HCT116 (cell line): ENCODE results near the gene TNC. TPM values are rescaled to one million over a fixed set of nuclear protein-coding genes. Genes with fewer than 3 reads are reported as not detected.

Experiments
- ATAC-seq: fragments of 200-7000 bp; cut with Tn5 transposase; 2 replicates; pipeline ENCODE4 v1.9.1; 2020; ENCODE audit warnings: mild to moderate bottlenecking, moderate library complexity
- BruUV-seq: library from RNA; stranded (reverse); fragments of 400-500 nt; replicated peaks from 2 replicates; lab custom pipeline; 2021; lab: Mats Ljungman, UMichigan
- CTCF ChIA-PET: fragments of 300-600 bp; sonication (Branson Sonifier 250); formaldehyde crosslinking; loops from one replicate; lab custom pipeline; 2021; ENCODE audit warnings: antibody characterized with exemption; lab: Charles Lee
- POLR2A ChIA-PET: fragments of 300-600, 350-600 bp; sonication (Branson Sonifier 250); formaldehyde crosslinking; loops from one replicate; lab custom pipeline; 2021; ENCODE audit warnings: antibody characterized with exemption; lab: Charles Lee
- RAD21 ChIA-PET, 2 experiments: fragments of 300-600 bp; sonication (Branson Sonifier 250); formaldehyde crosslinking; loops; one replicate each; lab custom pipeline; 2023; ENCODE audit warnings: low total read pairs in 2 of 2; ENCODE audit not compliant: uncharacterized antibody in 2 of 2, unreplicated experiment in 2 of 2, low non-redundant PET in 1 of 2; lab: Charles Lee
- DNase-seq: peaks from one replicate; pipeline ENCODE4 v3.0.0-alpha.2; 2010; ENCODE audit warnings: low read depth, low spot score
- H2AFZ ChIP-seq: fragments of 200-600 bp; shearing (Covaris generic), sonication (generic); 2 replicates; pipeline ENCODE4 v1.6.1; 2017; ENCODE audit warnings: low read depth, mixed run types, mixed read lengths, antibody characterized with exemption, low read length; ENCODE audit not compliant: poor library complexity, severe bottlenecking
- H3K27ac ChIP-seq: 2 replicates; pipeline ENCODE4 v1.5.1; 2012; ENCODE audit warnings: low read depth, low read length
- H3K27me3 ChIP-seq: fragments of 200-600 bp; sonication (generic); 2 replicates; pipeline ENCODE4 v1.6.1; 2016; ENCODE audit warnings: mixed run types, low read length, mixed read lengths; ENCODE audit not compliant: insufficient read depth
- H3K36me3 ChIP-seq, 2 experiments: fragments of 200-500 bp in 1 of 2; fragments of 200-600 bp in 1 of 2; sonication (Bioruptor generic) in 1 of 2; sonication (generic) in 1 of 2; 2 replicates each; pipeline versions ENCODE4 v1.5.1 to v1.6.1; 2014 to 2016; ENCODE audit warnings: low read length in 2 of 2, inconsistent platforms in 1 of 2, mixed read lengths in 1 of 2, mixed run types in 1 of 2; ENCODE audit not compliant: insufficient read depth in 2 of 2, control insufficient read depth in 1 of 2
- H3K4me1 ChIP-seq, 2 experiments: fragments of 200-600 bp in 1 of 2; sonication (generic) in 1 of 2; 2 replicates each; pipeline versions ENCODE4 v1.5.1 to v1.6.1; 2012 to 2017; ENCODE audit warnings: low read length in 2 of 2, inconsistent platforms in 1 of 2, mild to moderate bottlenecking in 1 of 2, mixed read lengths in 1 of 2, mixed run types in 1 of 2, moderate library complexity in 1 of 2; ENCODE audit not compliant: insufficient read depth in 2 of 2, control insufficient read depth in 1 of 2
- H3K4me2 ChIP-seq: fragments of 200-600 bp; sonication (generic); 2 replicates; pipeline ENCODE4 v1.6.1; 2017; ENCODE audit warnings: mixed run types, low read length, mixed read lengths
- H3K4me3 ChIP-seq, 2 experiments: fragments of 200-600 bp in 1 of 2; sonication (generic) in 1 of 2; replicated peaks in 1 of 2; 2 replicates each; pipeline ENCODE4 v1.5.1; 2011 to 2016; ENCODE audit warnings: low read length in 2 of 2, control low read depth in 1 of 2, low read depth in 1 of 2, mild to moderate bottlenecking in 1 of 2, mixed read lengths in 1 of 2, mixed run types in 1 of 2
- H3K79me2 ChIP-seq: fragments of 200-600 bp; sonication (generic); 2 replicates; pipeline ENCODE4 v1.6.1; 2017; ENCODE audit warnings: mild to moderate bottlenecking, mixed run types, low read length, moderate library complexity, mixed read lengths; ENCODE audit not compliant: insufficient read depth
- H3K9ac ChIP-seq: fragments of 200-600 bp; sonication (generic); 2 replicates; pipeline ENCODE4 v1.6.1; 2016; ENCODE audit warnings: low read length, mixed read lengths
- H3K9me2 ChIP-seq: fragments of 200-600 bp; sonication (generic), shearing (Covaris generic); 2 replicates; pipeline ENCODE4 v1.6.1; 2017; ENCODE audit warnings: mixed run types, mild to moderate bottlenecking, moderate library complexity; ENCODE audit not compliant: insufficient read depth
- H3K9me3 ChIP-seq, 2 experiments: fragments of 200-500 bp in 1 of 2; fragments of 200-600 bp in 1 of 2; sonication (Bioruptor generic) in 1 of 2; sonication (generic) in 1 of 2; 2 replicates each; pipeline ENCODE4 v1.6.1; 2014 to 2017; ENCODE audit warnings: low read length in 2 of 2, mixed read lengths in 2 of 2, inconsistent platforms in 1 of 2, low read depth in 1 of 2, mild to moderate bottlenecking in 1 of 2, mixed run types in 1 of 2, moderate library complexity in 1 of 2; ENCODE audit not compliant: control insufficient read depth in 1 of 2, insufficient read depth in 1 of 2
- H4K20me1 ChIP-seq: fragments of 200-600 bp; sonication (generic), shearing (Covaris generic); 2 replicates; pipeline ENCODE4 v1.6.1; 2017; ENCODE audit warnings: mixed run types, mild to moderate bottlenecking, moderate library complexity; ENCODE audit not compliant: insufficient read depth
- CBX3 ChIP-seq: IDR thresholded peaks from 2 replicates; pipeline ENCODE4 v1.6.1; 2012; ENCODE audit warnings: low read depth
- CEBPB ChIP-seq: IDR thresholded peaks from 2 replicates; pipeline ENCODE4 v1.6.1; 2012; ENCODE audit warnings: low read depth
- CTCF ChIP-seq, 3 experiments: fragments of 200-600 bp in 1 of 3; sonication (generic) in 1 of 3; IDR thresholded peaks in 2 of 3; conservative IDR thresholded peaks in 1 of 3; 2 replicates each; pipeline ENCODE4 v1.5.1; 2012 to 2017; ENCODE audit warnings: low read depth in 2 of 3, low read length in 2 of 3, antibody characterized with exemption in 1 of 3, borderline replicate concordance in 1 of 3, control low read depth in 1 of 3, mild to moderate bottlenecking in 1 of 3, mixed read lengths in 1 of 3, mixed run types in 1 of 3, moderate library complexity in 1 of 3; ENCODE audit not compliant: insufficient read depth in 1 of 3
- EGR1 ChIP-seq: IDR thresholded peaks from 2 replicates; pipeline ENCODE4 v1.6.1; 2012; ENCODE audit warnings: low read depth
- FOSL1 ChIP-seq: IDR thresholded peaks from 2 replicates; pipeline ENCODE4 v1.6.1; 2012; ENCODE audit warnings: low read depth
- RAD21 ChIP-seq: IDR thresholded peaks from 2 replicates; pipeline ENCODE4 v1.6.1; 2012; ENCODE audit warnings: low read depth, mild to moderate bottlenecking
- TCF7L2 ChIP-seq: IDR thresholded peaks from 2 replicates; pipeline ENCODE4 v1.7.0; 2011; ENCODE audit warnings: borderline replicate concordance, inconsistent platforms; ENCODE audit not compliant: insufficient read depth, insufficient read length; ENCODE audit errors: extremely low read depth
- ZFX ChIP-seq: fragments of 450-650 bp; IDR thresholded peaks from 2 replicates; pipeline ENCODE4 v1.6.1; 2017
- ZNF274 ChIP-seq: fragments of 200-500 bp; sonication (Bioruptor generic); IDR thresholded peaks from 2 replicates; pipeline ENCODE4 v1.6.1; 2014; ENCODE audit warnings: mild to moderate bottlenecking, low read depth, low read length, inconsistent platforms
- intact Hi-C: fragments of 100-400 bp; cut with micrococcal nuclease; formaldehyde crosslinking; loops from 2 replicates; pipeline ENCODE4 v1.10.0; 2022
- total RNA-seq: library from RNA; stranded (reverse); gene quantifications from one replicate; pipeline ENCODE4 v1.2.1, GENCODE V29; 2021; ENCODE audit not compliant: unreplicated experiment
- TF ChIP-seq, protein P1 (sequence below): IDR thresholded peaks from 2 replicates; pipeline ENCODE4 v1.6.1; 2012
- TF ChIP-seq, protein P2 (sequence below): IDR thresholded peaks from 2 replicates; pipeline ENCODE4 v1.6.1; 2012; ENCODE audit warnings: low read depth

TNC gene
- total RNA-seq, 1 experiment from 2014 or later, result 0.49 TPM

DNA sequence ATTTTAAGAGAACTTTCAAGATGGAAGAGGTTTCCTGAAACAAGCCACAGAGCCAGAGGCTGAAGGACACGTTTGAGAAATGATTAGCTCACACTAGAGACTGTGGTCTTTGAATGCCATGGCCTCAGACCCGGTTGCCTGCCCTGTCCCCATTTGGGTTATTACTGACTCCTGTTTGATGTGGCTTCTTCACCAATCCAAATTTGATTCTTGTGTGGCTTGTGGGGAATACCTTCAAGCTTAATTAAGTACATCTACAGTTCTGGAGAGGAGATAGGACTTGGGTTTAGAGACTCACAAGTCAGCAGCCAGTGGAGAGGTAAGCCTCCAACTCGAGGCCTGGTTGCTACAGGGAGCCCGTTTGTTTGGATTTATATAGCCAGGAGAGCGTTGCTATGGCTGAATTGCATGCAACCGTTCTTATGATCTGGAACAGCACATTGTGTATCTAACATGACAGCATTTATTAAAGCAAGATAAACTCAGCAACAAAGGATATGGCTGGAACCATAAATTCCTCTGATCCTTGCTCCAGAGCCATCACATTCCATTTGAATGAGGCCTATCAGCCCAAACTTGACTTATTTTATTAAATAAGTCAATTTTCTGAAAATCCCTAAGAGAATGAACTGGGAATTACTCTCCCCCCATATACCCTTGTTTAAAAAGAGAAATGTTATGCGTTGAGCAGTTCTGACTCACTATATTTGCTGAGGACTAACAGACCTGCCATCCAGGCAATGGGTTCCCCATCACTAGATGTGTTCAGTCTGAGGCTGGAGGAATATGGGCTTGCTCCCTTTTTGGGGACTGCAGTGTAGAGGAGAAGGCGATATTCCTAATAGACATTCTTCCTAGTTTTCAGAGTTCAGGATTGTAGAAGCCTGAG is 99.2 kb downstream of the TNC start:
- BruUV-seq, result no TSS peak
- no peaks in the 10 kb centered on the region for H3K4me1 ChIP-seq
- POLR2A ChIA-PET, result no interaction called here
- H3K4me2 ChIP-seq, result no peak overlapping the region
- H3K9me2 ChIP-seq, result no peaks in the 10 kb centered on the region
- H3K36me3 ChIP-seq, result no peaks in the 10 kb centered on the region
- H3K4me3 ChIP-seq, result no peak overlapping the region
- no peaks in the 10 kb centered on the region for H3K27me3 ChIP-seq
- no peak for TF ChIP-seq RAD21
- no peak for TF ChIP-seq FOSL1
- no peak for TF ChIP-seq ZFX
- TF ChIP-seq EGR1, result no peak
- TF ChIP-seq, protein P1, sequence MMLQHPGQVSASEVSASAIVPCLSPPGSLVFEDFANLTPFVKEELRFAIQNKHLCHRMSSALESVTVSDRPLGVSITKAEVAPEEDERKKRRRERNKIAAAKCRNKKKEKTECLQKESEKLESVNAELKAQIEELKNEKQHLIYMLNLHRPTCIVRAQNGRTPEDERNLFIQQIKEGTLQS, result no peak
- TF ChIP-seq CBX3, result no peak
- no peak for TF ChIP-seq TCF7L2
- no peak for TF ChIP-seq CEBPB
- no peak for TF ChIP-seq CTCF (IDR thresholded peaks at IDR 0.05 in 2 of 3, conservative IDR thresholded peaks at IDR 0.05 in 1 of 3; ENCODE audit: borderline replicate concordance in 1 of 3, insufficient read depth in 1 of 3, low read depth in 2 of 3, low read length in 2 of 3)
- TF ChIP-seq, protein P2, sequence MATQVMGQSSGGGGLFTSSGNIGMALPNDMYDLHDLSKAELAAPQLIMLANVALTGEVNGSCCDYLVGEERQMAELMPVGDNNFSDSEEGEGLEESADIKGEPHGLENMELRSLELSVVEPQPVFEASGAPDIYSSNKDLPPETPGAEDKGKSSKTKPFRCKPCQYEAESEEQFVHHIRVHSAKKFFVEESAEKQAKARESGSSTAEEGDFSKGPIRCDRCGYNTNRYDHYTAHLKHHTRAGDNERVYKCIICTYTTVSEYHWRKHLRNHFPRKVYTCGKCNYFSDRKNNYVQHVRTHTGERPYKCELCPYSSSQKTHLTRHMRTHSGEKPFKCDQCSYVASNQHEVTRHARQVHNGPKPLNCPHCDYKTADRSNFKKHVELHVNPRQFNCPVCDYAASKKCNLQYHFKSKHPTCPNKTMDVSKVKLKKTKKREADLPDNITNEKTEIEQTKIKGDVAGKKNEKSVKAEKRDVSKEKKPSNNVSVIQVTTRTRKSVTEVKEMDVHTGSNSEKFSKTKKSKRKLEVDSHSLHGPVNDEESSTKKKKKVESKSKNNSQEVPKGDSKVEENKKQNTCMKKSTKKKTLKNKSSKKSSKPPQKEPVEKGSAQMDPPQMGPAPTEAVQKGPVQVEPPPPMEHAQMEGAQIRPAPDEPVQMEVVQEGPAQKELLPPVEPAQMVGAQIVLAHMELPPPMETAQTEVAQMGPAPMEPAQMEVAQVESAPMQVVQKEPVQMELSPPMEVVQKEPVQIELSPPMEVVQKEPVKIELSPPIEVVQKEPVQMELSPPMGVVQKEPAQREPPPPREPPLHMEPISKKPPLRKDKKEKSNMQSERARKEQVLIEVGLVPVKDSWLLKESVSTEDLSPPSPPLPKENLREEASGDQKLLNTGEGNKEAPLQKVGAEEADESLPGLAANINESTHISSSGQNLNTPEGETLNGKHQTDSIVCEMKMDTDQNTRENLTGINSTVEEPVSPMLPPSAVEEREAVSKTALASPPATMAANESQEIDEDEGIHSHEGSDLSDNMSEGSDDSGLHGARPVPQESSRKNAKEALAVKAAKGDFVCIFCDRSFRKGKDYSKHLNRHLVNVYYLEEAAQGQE, result no peak
- no peak for TF ChIP-seq ZNF274
- H3K79me2 ChIP-seq, result no peaks in the 10 kb centered on the region
- H3K9ac ChIP-seq, result no peak overlapping the region
- H4K20me1 ChIP-seq, result no peaks in the 10 kb centered on the region
- CTCF ChIA-PET, result no interaction called here
- intact Hi-C loops, result loop anchor here (10.0 kb wide), 1 partner anchor 584 kb away; no protein-coding TSS in a partner anchor
- no peaks in the 10 kb centered on the region for H3K9me3 ChIP-seq
- RAD21 ChIA-PET, result interaction anchor here in 1 of 2 experiments (0.6 kb wide), 1 partner anchor 329 kb away, joined by 3 read pairs; no protein-coding TSS in a partner anchor
- ATAC-seq (no peak), DNase-seq (no peak)
- H3K27ac ChIP-seq, result no peak overlapping the region
- H2AFZ ChIP-seq, result no peak overlapping the region
